Activated CD8-positive, alpha-beta memory T cell treated with anti-CD3 and anti-CD28 coated beads for 36 hours (primary cell): ENCODE measurements around the gene BEND3. TPM values are rescaled to one million over a fixed set of nuclear protein-coding genes. Genes with fewer than 3 reads are reported as not detected.
"Not testable (repeated sequence)": the region's sequence is repeated elsewhere in the genome, so short reads cannot be mapped to it uniquely, and the experiment has no call there.

Experiments used
- CTCF ChIA-PET: fragments of 350-600 bp; sonication (Branson Sonifier 250); formaldehyde crosslinking; loops from one replicate; lab custom pipeline; 2021; ENCODE audit warnings: antibody characterized with exemption; lab: Charles Lee
- POLR2A ChIA-PET: fragments of 350-600 bp; sonication (Branson Sonifier 250); formaldehyde crosslinking; loops from one replicate; lab custom pipeline; 2021; ENCODE audit warnings: antibody characterized with exemption; lab: Charles Lee
- total RNA-seq, 2 experiments: library from RNA; stranded (reverse); gene quantifications; one replicate each; pipeline ENCODE4 v1.2.3, GENCODE V29; 2021

BEND3 gene
- total RNA-seq: 1 to 10 TPM; 8.7 to 9.0 TPM

DNA sequence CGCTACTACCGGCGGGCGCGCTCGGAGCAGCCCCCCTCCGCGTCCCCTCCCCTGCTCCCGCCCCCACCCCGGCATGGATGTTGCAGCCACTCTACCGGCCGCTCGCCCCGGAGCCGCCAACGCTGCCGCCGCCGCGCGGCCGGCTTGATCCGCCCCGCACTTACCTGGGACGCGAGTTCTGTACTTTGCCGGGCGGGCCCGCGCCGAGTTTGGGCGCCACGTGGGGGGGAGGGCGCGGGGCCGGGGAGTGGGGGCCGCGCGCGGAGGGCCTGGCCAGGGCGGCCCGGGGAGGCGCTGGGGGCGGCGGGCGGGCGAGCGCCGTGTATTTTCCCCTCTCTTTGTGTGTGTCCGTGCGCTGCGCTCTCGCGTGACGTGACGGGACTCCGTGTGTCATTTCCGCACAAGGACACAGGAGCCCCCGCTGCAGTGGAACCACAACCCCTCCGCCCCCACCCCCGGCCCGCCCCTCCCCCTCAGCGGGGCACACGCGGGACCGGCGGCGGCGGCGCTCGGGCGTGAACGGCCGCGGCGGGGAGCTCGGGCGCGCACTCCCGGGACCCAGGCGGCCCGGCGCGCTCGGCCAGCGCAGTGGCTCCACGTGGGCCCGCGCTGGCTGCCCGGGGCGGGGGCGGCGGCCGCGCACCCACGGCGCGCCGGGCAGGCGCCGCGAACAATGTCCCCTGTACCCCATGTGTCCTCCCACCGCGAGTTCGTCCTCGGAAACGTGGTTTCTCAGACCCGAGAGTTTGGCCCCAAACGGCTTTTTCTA, at the start of gene BEND3:
Gene BEND3, minus strand, starts transcription at position 590 of the 769 bp plus-strand sequence. CDS start 16,230 bp downstream, outside the sequence.
- POLR2A ChIA-PET: no interaction called here
- CTCF ChIA-PET: interaction anchor here (0.7 to 1.6 kb wide), 2 partner anchors 85 to 215 kb away, joined by 3 to 4 read pairs; no protein-coding TSS in a partner anchor

DNA sequence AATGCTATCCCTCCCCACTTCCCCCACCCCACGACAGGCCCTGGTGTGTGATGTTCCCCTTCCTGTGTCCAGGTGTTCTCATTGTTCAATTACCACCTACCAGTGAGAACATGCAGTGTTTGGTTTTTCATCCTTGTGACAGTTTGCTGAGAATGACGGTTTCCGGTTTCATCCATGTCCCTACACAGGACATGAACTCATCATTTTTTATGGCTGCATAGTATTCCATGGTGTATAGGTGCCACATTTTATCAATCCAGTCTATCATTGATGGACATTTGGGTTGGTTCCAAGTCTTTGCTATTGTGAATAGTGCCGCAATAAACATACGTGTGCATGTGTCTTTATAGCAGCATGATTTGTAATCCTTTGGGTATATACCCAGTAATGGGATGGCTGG, 49.0 kb upstream of the BEND3 start:
- CTCF ChIA-PET: not testable (repeated sequence)

DNA sequence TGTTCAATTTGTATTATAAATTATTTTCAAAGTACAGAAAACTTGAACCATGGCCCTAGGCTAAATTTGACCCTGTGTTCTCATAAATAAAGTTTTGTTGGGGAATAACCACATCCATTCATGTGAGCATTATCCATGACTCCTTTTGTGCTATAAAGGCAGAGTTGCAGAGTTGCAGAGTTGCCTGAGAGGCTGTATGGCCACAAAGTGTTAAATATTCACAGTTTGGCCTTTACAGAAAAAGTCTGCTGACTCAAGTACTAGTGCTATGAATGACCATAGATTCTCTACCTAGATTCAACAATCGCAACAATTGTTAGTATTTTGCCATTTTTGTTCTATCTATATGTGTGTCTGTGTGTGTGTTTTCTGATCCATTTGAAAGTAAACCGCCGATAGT, 46.2 kb upstream of the BEND3 start:
- ChIA-PET CTCF (no interaction called here), POLR2A (no interaction called here)

More for the DNA sequence above, 49.0 kb upstream of the BEND3 start:
- POLR2A ChIA-PET: not testable (repeated sequence)

DNA sequence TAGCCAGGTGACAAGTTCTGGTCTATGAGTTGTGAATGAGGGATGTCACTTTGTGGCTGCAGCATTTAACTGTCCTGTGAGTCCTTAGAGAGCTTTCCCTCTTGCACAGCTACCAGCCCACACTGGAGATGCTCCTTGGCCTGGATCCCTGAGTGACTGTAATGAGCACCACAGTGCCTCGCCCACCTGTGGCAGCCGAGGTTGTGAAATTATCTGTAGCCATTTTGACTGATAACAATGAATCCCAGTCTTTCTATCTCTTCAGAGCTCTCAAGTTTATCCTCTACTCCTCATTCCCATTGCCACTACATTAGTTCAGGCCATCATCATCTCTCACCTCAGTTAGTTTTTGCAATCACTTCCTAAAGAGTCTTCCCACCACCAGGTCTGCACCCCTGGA, 41.3 kb upstream of the BEND3 start:
- POLR2A ChIA-PET: no interaction called here
- CTCF ChIA-PET: no interaction called here

DNA sequence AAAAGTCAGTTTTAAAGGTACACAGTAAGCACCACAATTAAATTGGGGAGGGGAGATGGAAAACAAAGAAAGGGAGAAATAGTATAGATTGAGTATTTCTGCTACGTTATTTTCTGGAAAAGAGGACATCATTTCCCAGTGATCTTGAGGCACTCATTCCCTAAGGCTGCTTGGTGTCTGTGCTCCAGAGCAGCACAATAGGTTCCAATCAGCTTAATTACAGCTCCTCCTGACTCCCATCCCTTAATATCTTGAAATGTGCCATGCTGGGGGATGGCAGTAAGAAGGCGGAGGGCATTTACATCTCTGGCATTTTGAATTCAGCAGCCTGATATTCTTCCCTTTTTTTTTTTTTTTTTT, 39.5 kb upstream of the BEND3 start:
- CTCF ChIA-PET: interaction anchor here (0.7 kb wide), 1 partner anchor 201 kb away, joined by 3 read pairs; no protein-coding TSS in a partner anchor
- POLR2A ChIA-PET: no interaction called here

DNA sequence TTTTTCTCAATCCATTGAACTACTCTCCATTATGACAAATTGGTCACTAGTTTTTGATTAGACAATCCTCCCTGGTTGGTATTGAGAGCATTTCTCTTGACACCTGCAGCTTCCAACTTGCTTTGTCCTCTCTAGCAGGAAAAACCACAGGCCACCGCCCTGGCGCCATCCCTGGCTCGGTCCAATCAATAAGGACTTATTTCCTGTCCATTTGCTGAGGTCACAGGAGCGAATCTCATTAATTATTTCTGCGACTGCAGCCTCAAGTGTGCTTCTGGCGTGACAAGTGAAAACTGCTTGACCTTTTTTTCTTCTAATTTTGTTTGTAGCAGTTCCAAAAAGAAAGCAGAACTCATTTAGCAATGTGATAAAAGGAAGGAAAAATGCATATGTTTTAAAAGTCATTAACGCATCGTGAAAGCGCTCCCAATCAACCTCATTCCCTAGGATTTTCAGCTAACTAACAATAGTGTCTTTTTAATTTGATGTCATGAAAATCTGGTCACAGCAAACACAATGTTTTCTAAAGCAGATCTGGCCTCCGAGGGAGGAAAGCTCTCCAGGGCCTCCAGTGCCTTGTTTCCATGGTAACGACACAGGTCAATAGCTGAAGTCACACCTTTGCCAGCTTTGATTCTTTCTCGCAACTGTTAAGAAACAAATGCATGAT, 39.0 kb upstream of the BEND3 start:
- POLR2A ChIA-PET: no interaction called here

DNA sequence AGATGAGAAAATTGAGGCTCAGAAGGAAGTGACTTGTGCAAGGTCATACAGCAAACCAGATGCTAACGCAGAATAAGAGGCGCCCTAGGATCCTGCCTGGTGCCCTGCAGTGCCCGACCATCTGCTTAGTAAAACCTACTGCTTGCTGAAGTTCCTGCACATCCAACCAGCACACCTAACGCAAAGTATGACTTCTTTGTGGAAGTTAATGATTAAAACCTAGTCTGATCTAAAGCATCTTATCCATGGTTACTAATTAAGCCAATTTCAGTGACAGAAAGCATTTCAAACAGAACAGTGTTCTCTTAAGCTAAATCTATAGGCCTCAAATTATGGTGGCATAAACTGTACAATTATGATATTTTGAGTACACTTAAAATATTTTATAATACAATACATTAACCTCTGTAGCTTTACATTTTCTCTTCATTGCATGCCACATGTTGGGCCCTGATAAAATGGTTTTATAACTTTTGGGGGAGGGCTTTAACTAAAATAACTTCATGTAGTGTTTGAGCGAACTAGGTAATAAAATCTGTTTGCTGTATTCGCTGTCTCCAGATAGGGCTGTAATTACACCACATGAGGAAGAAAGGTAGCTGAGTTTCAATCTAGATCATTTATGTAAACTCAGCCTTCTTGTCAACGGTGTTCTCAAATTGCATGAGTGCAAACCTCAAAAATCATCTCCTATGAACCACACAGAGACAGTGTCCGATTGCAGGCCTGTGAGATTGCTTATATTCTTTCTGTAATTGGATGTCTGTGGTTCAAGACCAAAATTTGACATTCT, 37.5 kb upstream of the BEND3 start:
- POLR2A ChIA-PET: no interaction called here
- CTCF ChIA-PET: no interaction called here

More for the DNA sequence above, 39.0 kb upstream of the BEND3 start:
- CTCF ChIA-PET: no interaction called here

DNA sequence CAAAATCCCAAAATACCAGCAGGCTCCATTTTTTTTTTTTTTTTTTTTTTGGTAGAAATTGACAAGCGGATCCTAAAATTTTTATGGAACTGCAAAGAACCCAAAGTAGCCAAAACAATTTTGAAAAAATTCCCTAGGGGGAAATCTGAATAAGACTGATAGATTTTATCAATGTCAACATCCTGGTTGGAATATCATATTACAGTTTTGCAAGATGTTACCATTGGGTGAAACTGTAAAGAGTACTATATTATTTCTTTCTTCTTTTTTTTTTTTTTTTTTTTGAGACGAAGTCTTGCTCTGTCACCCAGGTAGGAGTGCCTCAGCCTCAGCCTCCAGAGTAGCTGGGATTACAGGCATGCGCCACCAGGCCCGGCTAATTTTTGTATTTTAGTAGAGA, 29.4 kb upstream of the BEND3 start:
- ChIA-PET POLR2A (no interaction called here), CTCF (no interaction called here)

DNA sequence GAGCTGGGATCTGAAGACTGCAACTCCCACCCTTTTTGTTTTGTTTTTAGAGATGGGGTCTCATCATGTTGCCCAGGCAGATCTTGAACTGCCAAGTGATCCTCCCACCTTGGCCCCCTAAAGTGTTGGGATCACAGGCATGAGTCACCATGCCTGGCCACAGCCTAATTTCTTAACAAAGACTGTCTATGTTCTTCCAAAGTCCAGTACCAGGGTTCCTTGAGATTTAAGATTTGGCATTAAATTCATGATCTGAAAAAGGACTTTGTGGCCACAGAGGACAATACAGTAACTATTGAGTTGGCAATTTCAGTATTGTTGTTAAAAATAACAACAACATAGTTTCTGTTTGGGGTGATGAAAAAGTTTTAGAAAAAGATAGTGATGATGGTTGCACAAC, 28.7 kb upstream of the BEND3 start:
- POLR2A ChIA-PET: no interaction called here
- CTCF ChIA-PET: interaction anchor here (0.6 kb wide), 1 partner anchor 25 kb away, joined by 3 read pairs; no protein-coding TSS in a partner anchor

DNA sequence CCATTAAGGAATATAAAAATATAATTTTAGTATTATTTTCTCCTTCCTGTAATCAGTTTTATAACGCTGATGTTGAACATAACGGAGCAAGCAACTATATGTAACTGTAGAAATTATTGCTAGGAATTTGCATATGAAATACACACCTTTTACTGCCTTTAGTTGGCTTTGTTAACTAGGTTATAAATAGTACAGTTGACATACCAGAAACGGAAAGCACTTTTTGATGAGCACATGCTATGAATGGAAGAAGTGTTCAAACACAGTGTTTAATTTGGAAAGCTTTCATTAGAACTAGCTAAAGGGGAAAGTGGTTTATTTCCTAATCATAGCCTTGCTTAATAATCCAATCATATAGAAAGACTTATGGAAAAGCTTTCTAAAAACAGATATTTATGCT, 25.3 kb upstream of the BEND3 start:
- POLR2A ChIA-PET: no interaction called here
- CTCF ChIA-PET: interaction anchor here (1.0 kb wide), 1 partner anchor 73 kb away, joined by 3 read pairs; no protein-coding TSS in a partner anchor

DNA sequence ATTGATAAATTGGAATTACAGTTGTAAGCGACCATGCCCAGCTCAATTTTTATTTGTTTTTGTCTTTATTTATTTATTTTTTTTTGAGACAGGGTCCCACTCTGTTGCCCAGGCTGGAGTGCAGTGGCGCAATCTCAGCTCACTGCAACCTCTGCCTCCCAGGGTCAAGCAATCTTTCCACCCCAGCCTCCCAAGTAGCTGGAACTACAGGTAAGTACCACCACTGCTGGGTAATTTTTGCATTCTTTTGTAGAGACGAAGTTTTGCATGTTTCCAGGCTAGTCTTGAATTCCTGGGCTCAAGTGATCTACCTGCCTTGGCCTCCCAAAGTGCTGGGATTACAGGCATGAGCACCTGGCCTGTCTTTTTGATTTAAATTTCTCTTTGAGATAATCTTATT, 21.0 kb upstream of the BEND3 start:
- CTCF ChIA-PET, POLR2A ChIA-PET: not testable (repeated sequence)

DNA sequence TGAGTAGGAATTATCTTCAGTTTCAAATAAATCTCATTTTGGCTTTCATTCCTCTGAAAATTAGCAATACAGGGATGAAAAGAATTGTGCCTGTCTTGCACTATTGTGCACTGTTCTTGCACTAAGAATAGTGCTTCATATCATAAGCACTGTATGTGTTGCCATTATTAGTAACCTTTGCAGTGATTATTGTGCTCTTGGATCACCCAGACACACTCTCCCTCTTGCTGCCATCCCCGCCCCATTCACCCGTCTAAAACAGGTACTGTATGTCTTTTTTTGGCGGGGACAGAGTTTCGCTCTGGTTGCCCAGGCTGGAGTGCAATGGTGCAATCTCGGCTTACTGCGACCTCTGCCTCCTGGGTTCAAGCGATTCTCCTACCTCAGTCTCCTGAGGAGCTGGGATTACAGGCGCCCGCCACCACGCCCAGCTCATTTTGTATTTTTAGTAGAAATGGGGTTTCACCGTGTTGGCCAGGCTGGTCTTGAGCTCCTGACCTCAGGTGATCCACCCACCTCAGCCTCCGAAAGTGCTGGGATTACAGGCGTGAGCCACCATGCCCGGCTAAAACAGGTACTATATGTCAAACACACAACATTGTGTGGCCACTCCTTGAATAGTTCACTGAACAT, 19.8 kb upstream of the BEND3 start:
- CTCF ChIA-PET: interaction anchor here (0.6 kb wide), 1 partner anchor 25 kb away, joined by 5 read pairs; no protein-coding TSS in a partner anchor
- POLR2A ChIA-PET: not testable (repeated sequence)

DNA sequence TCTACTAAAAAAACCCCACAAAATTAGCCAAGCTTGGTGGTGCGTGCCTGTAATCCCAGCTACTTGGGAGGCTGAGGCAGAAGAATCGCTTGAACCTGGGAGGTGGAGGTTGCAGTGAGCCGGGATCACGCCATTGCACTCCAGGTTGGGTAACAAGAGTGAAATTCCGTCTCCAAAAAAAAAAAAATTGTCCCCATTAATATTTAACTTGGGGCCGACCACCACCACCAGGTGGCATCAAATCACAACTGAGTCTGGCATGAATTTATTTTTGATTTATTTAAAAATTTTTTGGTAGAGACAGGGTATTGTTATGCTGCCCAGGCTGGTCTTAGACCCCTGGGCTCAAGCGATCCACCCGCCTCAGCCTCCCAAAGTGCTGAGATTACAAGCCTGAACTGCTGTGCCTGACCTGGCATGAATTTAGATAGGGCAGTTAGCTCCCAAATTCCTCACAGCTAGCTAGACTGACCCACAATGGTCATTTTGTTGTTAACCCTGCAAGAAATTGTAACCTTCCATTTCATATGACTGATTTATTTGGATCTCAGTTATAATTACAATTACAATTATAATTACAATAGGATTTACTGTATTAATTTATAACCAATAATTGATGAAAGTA, 17.1 kb upstream of the BEND3 start:
- CTCF ChIA-PET: interaction anchor here (1.3 kb wide), 1 partner anchor 74 kb away, joined by 3 read pairs; no protein-coding TSS in a partner anchor
- POLR2A ChIA-PET: no interaction called here

DNA sequence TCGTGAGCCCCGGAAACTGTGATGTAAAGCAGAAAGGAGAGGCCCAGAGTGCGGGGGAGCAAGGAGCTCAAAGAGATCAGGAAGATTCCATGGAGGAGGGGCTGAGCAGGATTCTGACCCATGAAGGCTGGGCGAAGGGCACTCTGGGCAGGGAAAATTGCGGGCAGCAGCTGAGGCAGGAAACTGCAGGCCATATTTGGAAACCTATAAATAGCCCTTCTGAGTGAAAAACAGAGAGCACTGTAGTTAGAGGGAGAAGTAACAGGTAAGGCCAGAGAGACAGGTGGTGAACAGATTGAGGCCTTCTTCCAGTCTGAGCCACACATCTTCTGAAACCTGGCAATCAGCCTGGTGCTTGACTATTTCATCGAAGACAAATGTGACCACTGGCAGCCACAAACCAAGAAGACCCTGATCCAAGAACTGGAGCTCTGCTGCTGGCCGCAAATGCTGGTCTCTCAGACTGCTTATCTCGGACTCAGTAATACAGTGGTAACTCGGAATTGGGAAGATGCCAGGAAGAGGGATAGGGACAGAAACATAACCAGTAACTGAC, 14.1 kb upstream of the BEND3 start:
- POLR2A ChIA-PET: no interaction called here
- CTCF ChIA-PET: no interaction called here

DNA sequence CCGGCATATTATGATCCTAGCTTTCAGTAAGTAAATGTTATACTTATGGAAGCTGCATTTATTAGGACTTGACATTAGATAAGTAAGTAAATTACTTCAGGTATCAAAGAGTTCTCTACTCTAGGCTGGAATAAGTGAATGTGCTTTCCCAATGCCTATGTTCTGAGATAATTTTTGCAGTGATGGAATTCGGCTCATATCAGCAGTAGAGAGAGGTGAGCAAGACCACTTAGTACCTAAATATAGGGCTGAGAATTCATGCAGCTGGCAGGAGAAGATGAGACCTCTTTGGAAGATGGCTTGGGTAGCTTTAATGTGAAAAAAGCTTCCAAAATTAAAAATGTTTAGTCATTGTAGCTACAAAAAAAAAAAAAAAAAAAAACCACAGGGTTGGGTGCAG, 13.3 kb upstream of the BEND3 start:
- CTCF ChIA-PET: no interaction called here
- POLR2A ChIA-PET: no interaction called here

DNA sequence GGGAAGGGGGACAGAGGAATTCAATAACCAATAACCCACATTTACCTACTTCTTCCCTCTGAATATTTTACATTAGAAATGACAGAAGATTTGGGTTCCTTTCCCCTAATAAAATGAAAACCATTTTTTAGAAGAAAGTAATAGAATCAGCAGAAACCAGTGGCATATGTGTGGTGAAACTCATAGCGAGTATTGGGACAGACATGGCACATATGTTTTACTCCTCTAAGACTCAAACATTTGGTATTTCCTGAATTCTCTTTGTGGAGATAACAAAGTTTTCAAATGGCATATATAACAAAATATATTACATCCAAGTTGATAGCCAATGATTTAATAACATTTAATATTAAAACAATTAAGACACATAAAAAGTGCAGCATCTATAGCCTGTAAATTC, 12.9 kb upstream of the BEND3 start:
- CTCF ChIA-PET: no interaction called here
- POLR2A ChIA-PET: no interaction called here

DNA sequence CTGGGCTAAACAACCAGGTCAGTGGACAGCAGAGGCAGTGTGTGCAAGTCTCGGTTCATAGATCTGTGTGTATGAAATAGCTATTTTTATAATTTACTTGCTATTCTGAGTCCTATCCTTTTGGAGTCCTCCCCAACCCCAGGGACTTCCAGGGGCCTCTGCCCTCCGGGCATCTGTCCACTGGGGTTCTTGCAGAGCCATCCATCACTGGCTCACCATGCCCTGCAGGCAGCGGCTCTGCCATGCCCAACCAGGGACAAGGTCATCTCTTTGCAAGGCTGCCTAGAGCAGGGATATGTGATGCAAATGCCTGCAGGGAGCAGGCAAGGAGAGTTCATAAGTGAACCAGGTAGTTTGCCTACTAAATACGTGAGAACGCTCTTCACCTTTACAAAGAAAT, 10.5 kb upstream of the BEND3 start:
- POLR2A ChIA-PET: no interaction called here
- CTCF ChIA-PET: interaction anchor here (0.7 kb wide), 1 partner anchor 331 kb away, joined by 3 read pairs; no protein-coding TSS in a partner anchor

DNA sequence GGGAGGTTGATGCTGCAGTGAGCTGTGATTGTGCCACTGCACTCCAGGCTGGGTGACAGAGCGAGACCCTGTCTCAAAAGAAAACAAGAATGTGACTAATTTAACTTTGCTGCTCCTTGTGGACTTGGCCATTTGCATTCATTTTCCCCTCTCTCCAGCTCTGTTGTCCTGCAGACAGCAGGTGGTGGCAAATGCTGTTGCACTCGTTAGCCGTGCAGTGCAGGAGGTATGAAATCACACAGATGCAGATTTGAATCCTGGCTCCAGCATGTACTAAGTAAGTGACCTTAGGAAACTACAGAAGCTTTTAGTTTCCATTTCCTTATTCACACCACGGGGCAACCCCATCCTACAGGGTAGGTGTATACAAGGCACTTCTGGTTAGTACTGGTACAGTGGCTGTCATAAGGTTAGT, 9.6 kb upstream of the BEND3 start:
- CTCF ChIA-PET: interaction anchor here (0.5 kb wide), 1 partner anchor 905 kb away, joined by 3 read pairs; no protein-coding TSS in a partner anchor
- POLR2A ChIA-PET: no interaction called here
